ENCODE results near the gene FAHD2A.

DNA sequence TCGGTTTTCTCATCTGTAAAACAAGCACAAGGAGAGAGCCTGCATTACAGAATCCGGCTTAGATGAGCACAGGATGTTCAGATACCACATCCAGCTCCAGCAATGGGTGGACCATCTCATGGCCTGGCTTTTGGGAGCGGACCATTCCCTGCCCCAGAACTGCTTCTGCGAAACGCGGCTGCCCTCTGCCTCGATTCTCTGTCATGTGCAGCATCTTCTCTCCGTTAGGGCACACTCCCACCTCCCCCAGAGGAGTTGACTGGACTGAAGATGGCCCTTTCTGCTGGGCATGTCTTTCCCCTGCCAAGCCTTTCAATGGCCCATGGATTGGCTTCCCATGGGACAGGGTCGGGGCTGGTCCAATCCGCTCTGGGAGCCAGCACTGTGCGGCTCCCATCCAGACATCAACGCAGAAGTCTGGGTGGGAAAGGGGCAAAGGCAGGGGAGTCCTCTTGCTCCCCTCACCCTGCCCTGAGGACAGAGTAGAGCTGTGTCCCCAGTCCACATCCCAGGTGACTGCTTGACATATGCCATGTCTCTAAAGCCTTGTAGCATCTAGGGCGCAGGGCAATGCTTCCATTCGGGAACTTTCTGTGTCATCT lies 14.3 kb upstream of the FAHD2A start:
- TF ChIP-seq TAF1 (IDR thresholded peaks at IDR 0.05; ENCODE audit: low read depth, low read length): no peak
- no peak for TF ChIP-seq POLR2A (IDR thresholded peaks at IDR 0.05; ENCODE audit: low read depth, low read length)
- TF ChIP-seq POU2F2 (IDR thresholded peaks at IDR 0.05; ENCODE audit: low read depth, low read length): no peak
